H7 (cell line): Measurements from ENCODE around the gene FRMPD1. TPM values are rescaled to one million over a fixed set of nuclear protein-coding genes. Genes with fewer than 3 reads are reported as not detected.
A peak's percentile ranks its signal among the peaks of the same experiment; 100 is the strongest.
"Not testable (repeated sequence)": the region's sequence is repeated elsewhere in the genome, so short reads cannot be mapped to it uniquely, and the experiment has no call there.

Source experiments
- DNase-seq: peaks from one replicate; pipeline ENCODE4 v3.0.0; 2012
- H3K27me3 ChIP-seq: 2 replicates; pipeline ENCODE4 v1.6.0; 2011; ENCODE audit warnings: mild to moderate bottlenecking, low read length; ENCODE audit not compliant: control insufficient read depth, insufficient read depth
- H3K36me3 ChIP-seq: replicated peaks from 2 replicates; pipeline ENCODE4 v1.5.1; 2011; ENCODE audit warnings: low read length; ENCODE audit not compliant: control insufficient read depth, insufficient read depth
- H3K4me3 ChIP-seq: 2 replicates; pipeline ENCODE4 v1.5.1; 2011; ENCODE audit warnings: low read depth, mild to moderate bottlenecking, control low read depth, low read length, moderate library complexity; ENCODE audit not compliant: insufficient read depth
- total RNA-seq: library from RNA; depleted of rRNA; stranded (reverse); fragments of >200 nt; shearing (Covaris generic); gene quantifications from 2 replicates; pipeline ENCODE4 v1.2.3, GENCODE V29; 2014; rRNA removed

Gene FRMPD1
- 0.03 TPM in 1 of 2 replicates, not detected in the other for total RNA-seq

GRCh38 chr9:37650873-37651768 is at the start of gene FRMPD1:
Gene FRMPD1, plus strand, starts transcription at chr9:37650954. Its CDS starts 41,688 bp downstream, at chr9:37692642.
- H3K27me3 ChIP-seq: peaks cover 53% of the 10 kb centered on the region

GRCh38 chr9:37602061-37602460 is 48.7 kb upstream of the FRMPD1 start:
- not testable (repeated sequence) for H3K27me3 ChIP-seq, H3K36me3 ChIP-seq, H3K4me3 ChIP-seq, DNase-seq

More at GRCh38 chr9:37650873-37651768, at the start of gene FRMPD1:
- no peaks in the 10 kb centered on the region for H3K36me3 ChIP-seq
- DNase-seq: peak; percentile 95
- peak within 1 kb of the TSS; percentile 67 for H3K4me3 ChIP-seq

- Histone ChIP-seq H3K36me3 (no peaks in the 10 kb centered on the region), H3K4me3 (no peak overlapping the region), H3K27me3 (peaks cover 2% of the 10 kb centered on the region; the same call in 1 of the 2 replicates)
- no peak for DNase-seq
These were observed 47.9 kb upstream of the FRMPD1 start for GRCh38 chr9:37602817-37603216.

GRCh38 chr9:37604296-37604695 is 46.5 kb upstream of the FRMPD1 start:
- DNase-seq: no peak
- H3K4me3 ChIP-seq: no peak overlapping the region
- H3K36me3 ChIP-seq: no peaks in the 10 kb centered on the region
- peaks cover 2% of the 10 kb centered on the region; the same call in 1 of the 2 replicates for H3K27me3 ChIP-seq

GRCh38 chr9:37608250-37608649 is 42.5 kb upstream of the FRMPD1 start:
- no peak for DNase-seq
- Histone ChIP-seq H3K27me3 (no peaks in the 10 kb centered on the region; the same call in 1 of the 2 replicates), H3K4me3 (no peak overlapping the region), H3K36me3 (no peaks in the 10 kb centered on the region)

- Histone ChIP-seq H3K4me3 (no peak overlapping the region), H3K36me3 (no peaks in the 10 kb centered on the region), H3K27me3 (no peaks in the 10 kb centered on the region; the same call in 1 of the 2 replicates)
- DNase-seq: no peak
These were observed 40.9 kb upstream of the FRMPD1 start for GRCh38 chr9:37609735-37610397.

GRCh38 chr9:37611014-37611413 is 39.7 kb upstream of the FRMPD1 start:
- Histone ChIP-seq H3K27me3 (no peaks in the 10 kb centered on the region; the same call in 1 of the 2 replicates), H3K36me3 (no peaks in the 10 kb centered on the region), H3K4me3 (no peak overlapping the region)
- no peak for DNase-seq

GRCh38 chr9:37611961-37612360 is 38.8 kb upstream of the FRMPD1 start:
- no peak overlapping the region for H3K4me3 ChIP-seq
- no peaks in the 10 kb centered on the region for H3K36me3 ChIP-seq
- no peaks in the 10 kb centered on the region; the same call in 1 of the 2 replicates for H3K27me3 ChIP-seq
- DNase-seq: no peak

- DNase-seq: no peak
- Histone ChIP-seq H3K27me3 (no peaks in the 10 kb centered on the region), H3K4me3 (no peak overlapping the region), H3K36me3 (no peaks in the 10 kb centered on the region)
These were observed 33.6 kb upstream of the FRMPD1 start for GRCh38 chr9:37617161-37617560.

GRCh38 chr9:37617832-37618231 is 32.9 kb upstream of the FRMPD1 start:
- DNase-seq: no peak
- no peaks in the 10 kb centered on the region for H3K36me3 ChIP-seq
- no peak overlapping the region for H3K4me3 ChIP-seq
- no peaks in the 10 kb centered on the region for H3K27me3 ChIP-seq

- Histone ChIP-seq H3K27me3 (no peaks in the 10 kb centered on the region), H3K4me3 (no peak overlapping the region), H3K36me3 (no peaks in the 10 kb centered on the region)
- no peak for DNase-seq
These were observed 31.9 kb upstream of the FRMPD1 start for GRCh38 chr9:37618817-37619216.

- DNase-seq: no peak
- Histone ChIP-seq H3K27me3 (no peaks in the 10 kb centered on the region), H3K36me3 (no peaks in the 10 kb centered on the region), H3K4me3 (no peak overlapping the region)
These were observed 30.9 kb upstream of the FRMPD1 start for GRCh38 chr9:37619806-37620205.

- no peaks in the 10 kb centered on the region for H3K27me3 ChIP-seq
- no peak for DNase-seq
- no peaks in the 10 kb centered on the region for H3K36me3 ChIP-seq
- H3K4me3 ChIP-seq: no peak overlapping the region
These were observed 30.4 kb upstream of the FRMPD1 start for GRCh38 chr9:37620396-37620795.

GRCh38 chr9:37621273-37622121 is 29.3 kb upstream of the FRMPD1 start:
- no peaks in the 10 kb centered on the region for H3K27me3 ChIP-seq
- DNase-seq: no peak
- H3K36me3 ChIP-seq: no peaks in the 10 kb centered on the region
- no peak overlapping the region for H3K4me3 ChIP-seq
